ENCODE measurements around the gene CPSF4.
"Not testable (repeated sequence)": the region's sequence is repeated elsewhere in the genome, so short reads cannot be mapped to it uniquely, and the experiment has no call there.

CPSF4 gene

GRCh38 chr7:99497766-99498545 lies 59.2 kb downstream of the CPSF4 start:
- DNase-seq, result no peak

GRCh38 chr7:99498546-99498944 lies 59.8 kb downstream of the CPSF4 start:
- DNase-seq, result no peak

GRCh38 chr7:99499371-99499720 lies 60.6 kb downstream of the CPSF4 start:
- no peak for DNase-seq

GRCh38 chr7:99499721-99500636 lies 61.2 kb downstream of the CPSF4 start, which contains the start of gene ZNF394:
Gene ZNF394, minus strand, starts transcription at chr7:99500281. Its CDS starts 188 bp downstream, at chr7:99500093.
- DNase-seq, result peak; percentile 70

- DNase-seq, result no peak
Observed at GRCh38 chr7:99500637-99501009, 61.9 kb downstream of the CPSF4 start.

GRCh38 chr7:99501236-99501635 lies 62.5 kb downstream of the CPSF4 start:
- not testable (repeated sequence) for DNase-seq

- DNase-seq, result peak; percentile 88
Observed at GRCh38 chr7:99504281-99504602, 65.5 kb downstream of the CPSF4 start.

GRCh38 chr7:99504603-99505323 lies 66.0 kb downstream of the CPSF4 start, which contains the start of gene ZKSCAN5:
Gene ZKSCAN5, plus strand, starts transcription at chr7:99504662. Its CDS starts 1,383 bp downstream, at chr7:99506045.
- DNase-seq, result peak; percentile 83

- no peak for DNase-seq
Observed at GRCh38 chr7:99505324-99505662, 66.5 kb downstream of the CPSF4 start.

Measured in NCI-H510A (cell line).